K562 (cell line): ENCODE data around the gene FRRS1L. TPM values are rescaled to one million over a fixed set of nuclear protein-coding genes. Genes with fewer than 3 reads are reported as not detected.

Source experiments
- ATAC-seq: fragments of 200-7000 bp; cut with Tn5 transposase; 3 replicates; pipeline ENCODE4 v1.9.1; 2020; ENCODE audit warnings: moderate library complexity
- BruUV-seq: library from RNA; stranded (reverse); fragments of 400-500 nt; replicated peaks from 2 replicates; lab custom pipeline; 2021; lab: Mats Ljungman, UMichigan
- CTCF ChIA-PET: fragments of 300-600 bp; formaldehyde crosslinking; extraction: SDS; loops from one replicate; lab custom pipeline; 2021; ENCODE audit warnings: low intra/inter-chr PET ratio; lab: Yijun Ruan, JAX
- POLR2A ChIA-PET: fragments of 300-600, 350-650 bp; sonication (Branson Sonifier 250); formaldehyde crosslinking; extraction: SDS; loops from one replicate; lab custom pipeline; 2021; ENCODE audit warnings: antibody characterized with exemption, inconsistent platforms; lab: Yijun Ruan, JAX
- DNase-seq, 4 experiments: peaks; one replicate each; pipeline versions ENCODE4 v3.0.0 to v3.0.0-alpha.2; 2011 to 2018; ENCODE audit warnings: low spot score in 3 of 4, mixed read lengths in 3 of 4; ENCODE audit errors: extremely low read depth in 1 of 4
- FAIRE-seq: peaks from 2 replicates; lab custom pipeline; 2011; peaks lifted over from hg19 to GRCh38; lab: Jason Lieb, UNC
- H2AFZ ChIP-seq: 2 replicates; pipeline ENCODE4 v1.6.0; 2011; ENCODE audit warnings: low read depth, low read length, control low read depth, inconsistent platforms
- H3K27ac ChIP-seq: fragments of 200-600 bp; 3 replicates; pipeline ENCODE4 v1.8.0; 2011; ENCODE audit warnings: low read depth, mild to moderate bottlenecking, control low read depth, inconsistent platforms, low read length, moderate library complexity, mixed read lengths; ENCODE audit errors: extremely low read depth
- H3K27me3 ChIP-seq, 2 experiments: fragments of 300-600 bp in 1 of 2; 2 replicates in 1 of 2; 3 replicates in 1 of 2; pipeline versions ENCODE4 v1.6.0 to v1.8.0; 2011; ENCODE audit warnings: inconsistent platforms in 2 of 2, low read length in 2 of 2, mild to moderate bottlenecking in 1 of 2, mixed read lengths in 1 of 2, moderate library complexity in 1 of 2; ENCODE audit not compliant: control insufficient read depth in 2 of 2, insufficient read depth in 2 of 2
- H3K36me3 ChIP-seq: fragments of 300-600 bp; 3 replicates; pipeline ENCODE4 v1.8.0; 2011; ENCODE audit warnings: mild to moderate bottlenecking, low read length, inconsistent platforms; ENCODE audit not compliant: control insufficient read depth, insufficient read depth
- H3K4me1 ChIP-seq, 2 experiments: fragments of 200-600 bp in 1 of 2; replicated peaks in 1 of 2; 2 replicates in 1 of 2; 3 replicates in 1 of 2; pipeline versions ENCODE4 v1.5.1 to v1.8.0; 2011; ENCODE audit warnings: inconsistent platforms in 2 of 2, low read length in 2 of 2, mild to moderate bottlenecking in 1 of 2, mixed read lengths in 1 of 2, moderate library complexity in 1 of 2; ENCODE audit not compliant: control insufficient read depth in 2 of 2, insufficient read depth in 2 of 2
- H3K4me2 ChIP-seq: 2 replicates; pipeline ENCODE4 v1.6.1; 2011; ENCODE audit warnings: low read length, control low read depth, inconsistent platforms, mixed read lengths; ENCODE audit not compliant: insufficient read depth
- H3K4me3 ChIP-seq: fragments of 200-600 bp; sonication (generic), shearing (Covaris generic); 2 replicates; pipeline ENCODE4 v1.5.1; 2016; ENCODE audit warnings: control low read depth, inconsistent platforms
- H3K79me2 ChIP-seq: fragments of 200-600 bp; 3 replicates; pipeline ENCODE4 v1.8.0; 2011; ENCODE audit warnings: low read length, inconsistent platforms; ENCODE audit not compliant: control insufficient read depth, insufficient read depth
- H3K9ac ChIP-seq, 2 experiments: 2 replicates each; pipeline versions ENCODE4 v1.6.0 to v1.6.1; 2011; ENCODE audit warnings: low read depth in 2 of 2, low read length in 2 of 2, control low read depth in 1 of 2, inconsistent platforms in 1 of 2, mild to moderate bottlenecking in 1 of 2, mixed read lengths in 1 of 2; ENCODE audit not compliant: insufficient read depth in 1 of 2
- H3K9me1 ChIP-seq: one replicate; pipeline ENCODE4 v1.6.0; 2011; ENCODE audit warnings: inconsistent platforms, mild to moderate bottlenecking, low read length, moderate library complexity; ENCODE audit not compliant: control insufficient read depth, insufficient read depth
- H3K9me3 ChIP-seq: replicated peaks from 2 replicates; pipeline ENCODE4 v1.5.1; 2011; ENCODE audit warnings: low read depth, low read length, inconsistent platforms; ENCODE audit not compliant: control insufficient read depth, insufficient read depth
- H4K20me1 ChIP-seq: replicated peaks from 2 replicates; pipeline ENCODE4 v1.6.1; 2011; ENCODE audit warnings: low read length, inconsistent platforms, mixed read lengths; ENCODE audit not compliant: control insufficient read depth, insufficient read depth
- ARID2 ChIP-seq: fragments of 450-650 bp; IDR thresholded peaks from 2 replicates; pipeline ENCODE4 v1.6.1; 2017; ENCODE audit warnings: antibody characterized with exemption, mild to moderate bottlenecking
- KAT2B ChIP-seq: IDR thresholded peaks from one replicate; pipeline ENCODE4 v1.6.1; 2012; ENCODE audit warnings: low read depth, mild to moderate bottlenecking, control low read depth, inconsistent platforms, low read length, moderate library complexity
- RFX7 ChIP-seq: fragments of 250-450 bp; sonication (Bioruptor Pico); IDR thresholded peaks from 2 replicates; pipeline ENCODE4 v1.5.1; 2021; ENCODE audit warnings: mild to moderate bottlenecking
- SMAD2 ChIP-seq: fragments of 150-350 bp; IDR thresholded peaks from 2 replicates; pipeline ENCODE4 v1.6.1; 2014; ENCODE audit warnings: low read depth, mild to moderate bottlenecking, low read length
- TFE3 ChIP-seq: fragments of 450-650 bp; formaldehyde crosslinking; IDR thresholded peaks from 2 replicates; pipeline ENCODE4 v1.4.0; 2020; ENCODE audit warnings: mild to moderate bottlenecking, mixed read lengths
- U2AF1 ChIP-seq: fragments of 200-400 bp; formaldehyde crosslinking; optimal IDR thresholded peaks from 2 replicates; pipeline ENCODE3; 2017; ENCODE audit warnings: mild to moderate bottlenecking, low read depth, low read length, moderate library complexity
- ZBTB40 ChIP-seq, 2 experiments: fragments of 450-650 bp in 1 of 2; sonication (generic) in 1 of 2; formaldehyde crosslinking in 1 of 2; IDR thresholded peaks; 2 replicates each; pipeline versions ENCODE4 v1.7.1 to v1.9.0; 2016 to 2022; ENCODE audit warnings: inconsistent platforms in 1 of 2, mild to moderate bottlenecking in 1 of 2, missing genetic modification reagents in 1 of 2
- WGBS: fragments of 100-300 bp; shearing (Covaris generic); methylation state at CpG from one replicate; pipeline ENCODE4 v1.1.6; 2016; ENCODE audit warnings: low coverage, mixed read lengths; ENCODE audit not compliant: insufficient coverage; ENCODE audit errors: missing lambda C conversion rate; 5-methylcytosine and 5-hydroxymethylcytosine counted together
- in situ Hi-C: fragments of 300-500 bp; cut with MboI; formaldehyde crosslinking; loops from 4 replicates; pipeline ENCODE4 v1.15.0; 2018; ENCODE audit warnings: inconsistent platforms, mixed read lengths
- intact Hi-C: fragments of 100-400 bp; cut with micrococcal nuclease; formaldehyde crosslinking; loops from 2 replicates; pipeline ENCODE4 v1.14.2; 2022
- polyA plus RNA-seq, 8 experiments: library from polyadenylated mRNA; depleted of rRNA in 4 of 8; stranded (reverse) in 5 of 8; unstranded in 3 of 8; fragments of >200 nt; fragmentation: Nextera tagmentation in 2 of 8; fragmentation: Illumina TruSeq in 1 of 8; extraction: Ambion mirVana in 2 of 8; extraction: Trizol in 1 of 8; gene quantifications; 2 replicates each; pipeline versions ENCODE4 v1.2.1 to v1.2.3, GENCODE V29; 2011 to 2014; ENCODE audit warnings: inconsistent platforms in 1 of 8, missing spikeins in 1 of 8
- total RNA-seq, 7 experiments: library from RNA; depleted of rRNA in 6 of 7; stranded (reverse); fragments of >200 nt in 6 of 7; fragmentation: Illumina TruSeq in 2 of 7; extraction: Trizol in 2 of 7; gene quantifications; 2 replicates each; pipeline versions ENCODE4 v1.2.1 to v1.2.3, GENCODE V29; 2011 to 2021; ENCODE audit warnings: low replicate concordance in 1 of 7
- TF ChIP-seq, protein P1 (sequence below), 2 experiments: fragments of 450-650 bp in 1 of 2; IDR thresholded peaks; 2 replicates each; pipeline ENCODE4 v1.6.1; 2011 to 2017; ENCODE audit warnings: low read depth in 2 of 2, antibody characterized with exemption in 1 of 2, borderline replicate concordance in 1 of 2, low read length in 1 of 2, mild to moderate bottlenecking in 1 of 2, mixed read lengths in 1 of 2; ENCODE audit not compliant: control insufficient read depth in 1 of 2

Gene FRRS1L
- total and polyA plus RNA-seq, 9 of the 15 experiments (the other 6 are each of a cell fraction or from before 2014, with no cell fraction given), result under 0.01 to 0.04 (median 0.03) TPM; not detected in 5

DNA sequence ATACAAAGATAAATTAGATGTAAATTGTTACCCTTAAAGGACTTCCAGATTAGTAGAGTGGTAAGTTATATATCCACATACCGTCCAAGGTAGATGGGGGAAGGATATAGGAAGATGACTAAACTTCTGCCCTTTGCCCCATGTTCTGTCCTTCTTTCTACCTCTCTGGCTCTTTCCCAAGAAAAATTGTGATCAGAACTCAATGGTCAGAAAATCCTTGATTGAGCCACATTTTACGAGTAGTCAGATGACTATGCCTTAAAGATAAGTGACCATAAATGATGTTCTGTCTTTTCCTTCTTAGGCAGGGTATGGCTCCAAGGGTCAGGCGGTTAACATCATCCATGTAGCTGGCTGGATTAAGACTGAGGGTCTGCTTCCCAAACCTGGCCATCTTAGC lies 4.4 kb downstream of the FRRS1L start:
- DNase-seq (no peak), FAIRE-seq (no peak), ATAC-seq (no peak)
- Histone ChIP-seq H3K27me3 (no peaks in the 10 kb centered on the region), H3K4me2 (no peak overlapping the region), H3K9me1 (no peaks in the 10 kb centered on the region), H4K20me1 (no peaks in the 10 kb centered on the region), H3K9ac (no peak overlapping the region), H2AFZ (no peak overlapping the region), H3K27ac (no peak overlapping the region), H3K4me1 (no peaks in the 10 kb centered on the region; a peak in 2 of 5 replicates), H3K9me3 (0 out of 2 replicates have a peak, but pooled peaks cover 2% of the 10 kb centered on the region), H3K4me3 (no peak overlapping the region), H3K79me2 (no peaks in the 10 kb centered on the region), H3K36me3 (no peaks in the 10 kb centered on the region)
- no TSS peak for BruUV-seq
- ChIA-PET CTCF (no interaction called here), POLR2A (no interaction called here)
- in situ Hi-C loops, result no loop called here
- 18% methylated on average over 3 of the region's 3 CpGs for WGBS
- intact Hi-C loops, result no loop called here
- TF ChIP-seq RFX7 (CRISPR knock-in tag), result no peak
- TF ChIP-seq U2AF1, result no peak
- TF ChIP-seq ARID2, result no peak
- TF ChIP-seq KAT2B, result no peak
- TF ChIP-seq, protein P1, sequence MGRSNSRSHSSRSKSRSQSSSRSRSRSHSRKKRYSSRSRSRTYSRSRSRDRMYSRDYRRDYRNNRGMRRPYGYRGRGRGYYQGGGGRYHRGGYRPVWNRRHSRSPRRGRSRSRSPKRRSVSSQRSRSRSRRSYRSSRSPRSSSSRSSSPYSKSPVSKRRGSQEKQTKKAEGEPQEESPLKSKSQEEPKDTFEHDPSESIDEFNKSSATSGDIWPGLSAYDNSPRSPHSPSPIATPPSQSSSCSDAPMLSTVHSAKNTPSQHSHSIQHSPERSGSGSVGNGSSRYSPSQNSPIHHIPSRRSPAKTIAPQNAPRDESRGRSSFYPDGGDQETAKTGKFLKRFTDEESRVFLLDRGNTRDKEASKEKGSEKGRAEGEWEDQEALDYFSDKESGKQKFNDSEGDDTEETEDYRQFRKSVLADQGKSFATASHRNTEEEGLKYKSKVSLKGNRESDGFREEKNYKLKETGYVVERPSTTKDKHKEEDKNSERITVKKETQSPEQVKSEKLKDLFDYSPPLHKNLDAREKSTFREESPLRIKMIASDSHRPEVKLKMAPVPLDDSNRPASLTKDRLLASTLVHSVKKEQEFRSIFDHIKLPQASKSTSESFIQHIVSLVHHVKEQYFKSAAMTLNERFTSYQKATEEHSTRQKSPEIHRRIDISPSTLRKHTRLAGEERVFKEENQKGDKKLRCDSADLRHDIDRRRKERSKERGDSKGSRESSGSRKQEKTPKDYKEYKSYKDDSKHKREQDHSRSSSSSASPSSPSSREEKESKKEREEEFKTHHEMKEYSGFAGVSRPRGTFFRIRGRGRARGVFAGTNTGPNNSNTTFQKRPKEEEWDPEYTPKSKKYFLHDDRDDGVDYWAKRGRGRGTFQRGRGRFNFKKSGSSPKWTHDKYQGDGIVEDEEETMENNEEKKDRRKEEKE (IDR thresholded peaks at IDR 0.05; ENCODE audit: borderline replicate concordance in 1 of 2, control insufficient read depth in 1 of 2, low read depth in 2 of 2, low read length in 1 of 2), result no peak
- no peak for TF ChIP-seq TFE3 (CRISPR knock-in tag)
- no peak for TF ChIP-seq SMAD2
- TF ChIP-seq ZBTB40 (IDR thresholded peaks at IDR 0.05), result no peak
- no peak for TF ChIP-seq ZBTB40 (CRISPR knock-in tag; IDR thresholded peaks at IDR 0.05)
